ENCODE results near the gene SLC34A3. TPM values are rescaled to one million over a fixed set of nuclear protein-coding genes. Genes with fewer than 3 reads are reported as not detected.

SLC34A3 gene
- total RNA-seq, 1 donor from 2014 or later: not detected

GRCh38 chr9:137280474-137281344, 50.0 kb downstream of the SLC34A3 start:
- peaks cover 10% of the 10 kb centered on the region for H3K27me3 Mint-ChIP-seq (ENCODE audit: low read depth)
- no peaks in the 10 kb centered on the region for H3K36me3 Mint-ChIP-seq (ENCODE audit: low read depth)
- H3K9me3 Mint-ChIP-seq: no peaks in the 10 kb centered on the region
- no peak overlapping the region for H3K4me3 Mint-ChIP-seq
- peak; percentile 65 for TF ChIP-seq CTCF (conservative IDR thresholded peaks at IDR 0.05)
- no peak overlapping the region for H3K27ac Mint-ChIP-seq (ENCODE audit: unreplicated experiment)
- H3K4me1 Mint-ChIP-seq: peaks cover 10% of the 10 kb centered on the region
- DNase-seq (ENCODE audit: low read depth, low spot score): peak; percentile 42

DNA sequence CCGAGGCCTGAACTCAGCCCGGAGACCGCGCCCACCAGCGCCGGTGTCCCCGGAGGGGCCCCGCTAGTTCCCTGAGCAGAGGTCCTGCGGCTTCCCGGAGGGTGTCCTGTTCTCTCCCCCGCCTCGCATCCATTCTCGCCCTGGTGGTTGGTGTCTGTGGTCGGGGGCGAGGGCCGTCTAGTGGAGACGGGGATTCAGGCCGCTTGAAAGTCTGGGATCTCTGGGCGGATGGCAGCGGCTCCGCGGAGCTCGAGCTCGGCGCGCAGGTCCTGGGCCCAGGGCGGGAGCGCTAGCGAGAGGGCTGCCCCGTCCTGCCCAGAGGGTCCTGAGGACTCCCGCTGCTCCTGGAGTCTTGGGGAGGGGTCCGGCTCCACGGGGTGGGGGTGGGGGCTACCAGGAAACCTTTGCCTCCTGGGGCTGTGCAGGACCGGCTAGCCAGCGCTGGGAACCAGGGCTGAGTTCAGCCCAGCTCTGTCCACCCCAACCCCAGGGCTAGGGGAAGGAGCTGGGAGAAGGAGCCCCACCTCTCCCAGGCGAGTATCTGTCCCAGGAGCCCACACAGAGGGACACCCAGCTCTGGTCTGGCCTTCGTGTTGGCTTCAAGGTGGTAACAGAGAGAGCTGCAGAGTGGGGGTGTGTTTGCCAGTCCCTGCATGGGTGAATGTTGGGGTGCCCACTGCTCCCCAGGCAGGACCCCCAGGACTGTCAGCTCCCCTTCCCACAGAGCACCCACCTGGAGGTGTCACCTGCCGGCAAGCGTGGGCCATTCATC, 50.8 kb downstream of the SLC34A3 start:
- Mint-ChIP-seq H3K27ac (ENCODE audit: unreplicated experiment) (no peak overlapping the region), H3K27me3 (ENCODE audit: low read depth) (peaks cover 10% of the 10 kb centered on the region), H3K4me3 (no peak overlapping the region), H3K9me3 (no peaks in the 10 kb centered on the region), H3K4me1 (peaks cover 9% of the 10 kb centered on the region), H3K36me3 (ENCODE audit: low read depth) (no peaks in the 10 kb centered on the region)
- no peak for TF ChIP-seq CTCF (conservative IDR thresholded peaks at IDR 0.05)
- DNase-seq (ENCODE audit: low read depth, low spot score): no peak

Other genes with a start within 250 kb of the SLC34A3 start
- gene LCNL1, start 247.9 kb upstream of the SLC34A3 start, total RNA-seq: not detected in 2 replicates
- gene PAXX, start 238.5 kb upstream of the SLC34A3 start, total RNA-seq: 82.6 and 84.9 TPM in 2 replicates
- not detected in 2 replicates for gene CLIC3, start 234.3 kb upstream of the SLC34A3 start, total RNA-seq
- gene ABCA2, start 202.7 kb upstream of the SLC34A3 start, total RNA-seq: 31.7 and 37.1 TPM in 2 replicates
- 0.14 TPM in 1 of 2 replicates, not detected in the other for gene FUT7, start 198.8 kb upstream of the SLC34A3 start, total RNA-seq
- 54.7 and 61.1 TPM in 2 replicates for gene NPDC1, start 184.7 kb upstream of the SLC34A3 start, total RNA-seq
- gene ENTPD2, start 176.8 kb upstream of the SLC34A3 start, total RNA-seq: not detected in 2 replicates
- gene SAPCD2, start 160.3 kb upstream of the SLC34A3 start, total RNA-seq: 29.8 and 31.1 TPM in 2 replicates
- 2.6 and 2.9 TPM in 2 replicates for gene UAP1L1, start 153.4 kb upstream of the SLC34A3 start, total RNA-seq
- gene MAN1B1, start 143.9 kb upstream of the SLC34A3 start, total RNA-seq: 50.4 and 54.0 TPM in 2 replicates
- gene DPP7, start 116.2 kb upstream of the SLC34A3 start, total RNA-seq: 37.9 and 46.5 TPM in 2 replicates
- gene GRIN1, start 91.7 kb upstream of the SLC34A3 start, total RNA-seq: 0.14 and 0.44 TPM in 2 replicates
- 0.37 and 0.48 TPM in 2 replicates for gene LRRC26, start 60.9 kb upstream of the SLC34A3 start, total RNA-seq
- not detected in 2 replicates for gene TMEM210, start 58.8 kb upstream of the SLC34A3 start, total RNA-seq
- gene ANAPC2, start 42.3 kb upstream of the SLC34A3 start, total RNA-seq: 69.3 and 71.7 TPM in 2 replicates
- gene SSNA1, start 42.2 kb upstream of the SLC34A3 start, total RNA-seq: 64.8 and 66.4 TPM in 2 replicates
- 22.0 and 25.1 TPM in 2 replicates for gene TPRN, start 30.2 kb upstream of the SLC34A3 start, total RNA-seq
- 45.0 and 49.7 TPM in 2 replicates for gene TMEM203, start 25.3 kb upstream of the SLC34A3 start, total RNA-seq
- 36.6 and 39.4 TPM in 2 replicates for gene NDOR1, start 25.2 kb upstream of the SLC34A3 start, total RNA-seq
- 9.7 and 10.1 TPM in 2 replicates for gene RNF208, start 8.7 kb upstream of the SLC34A3 start, total RNA-seq
- 1.2 and 1.6 TPM in 2 replicates for gene CYSRT1, start 5.7 kb upstream of the SLC34A3 start, total RNA-seq
- 0.16 TPM in 1 of 2 replicates, not detected in the other for gene RNF224, start 3.4 kb upstream of the SLC34A3 start, total RNA-seq
- 329 and 336 TPM in 2 replicates for gene TUBB4B, start 10.4 kb downstream of the SLC34A3 start, total RNA-seq
- gene STPG3, start 20.4 kb downstream of the SLC34A3 start, total RNA-seq: 0.26 TPM in 1 of 2 replicates, not detected in the other
- gene NELFB, start 24.4 kb downstream of the SLC34A3 start, total RNA-seq: 76.7 and 79.0 TPM in 2 replicates
- gene TOR4A, start 46.8 kb downstream of the SLC34A3 start, total RNA-seq: 0.75 and 0.86 TPM in 2 replicates
- gene NRARP, start 71.4 kb downstream of the SLC34A3 start, total RNA-seq: 31.7 and 33.7 TPM in 2 replicates
- 15.1 and 17.6 TPM in 2 replicates for gene EXD3, start 192.3 kb downstream of the SLC34A3 start, total RNA-seq
- 0.89 and 0.98 TPM in 2 replicates for gene NOXA1, start 192.5 kb downstream of the SLC34A3 start, total RNA-seq
- 0.12 and 0.14 TPM in 2 replicates for gene ENTPD8, start 210.5 kb downstream of the SLC34A3 start, total RNA-seq
- 64.4 and 65.3 TPM in 2 replicates for gene NSMF, start 228.4 kb downstream of the SLC34A3 start, total RNA-seq

Measured in neural crest cell (in vitro differentiated cells).